HEK293 (cell line): ENCODE data around the gene CCAR1.

Experiments
- GLI2 ChIP-seq: fragments of 450-650 bp; formaldehyde crosslinking; IDR thresholded peaks from 2 replicates; pipeline ENCODE4; 2017; ENCODE audit warnings: missing biosample characterization, missing genetic modification characterization, low read depth, borderline replicate concordance
- RBAK ChIP-seq: fragments of 450-650 bp; formaldehyde crosslinking; IDR thresholded peaks from 2 replicates; pipeline ENCODE4 v1.5.1; 2016; ENCODE audit warnings: missing biosample characterization, missing genetic modification characterization
- ZBTB1 ChIP-seq: fragments of 450-650 bp; formaldehyde crosslinking; IDR thresholded peaks from 2 replicates; pipeline ENCODE4 v1.5.1; 2016; ENCODE audit warnings: missing biosample characterization, missing genetic modification characterization
- ZBTB21 ChIP-seq: fragments of 450-650 bp; formaldehyde crosslinking; IDR thresholded peaks from 2 replicates; pipeline ENCODE4 v1.5.1; 2017; ENCODE audit warnings: missing biosample characterization, missing genetic modification characterization
- ZBTB7A ChIP-seq: fragments of 450-650 bp; formaldehyde crosslinking; IDR thresholded peaks from 2 replicates; pipeline ENCODE4 v1.5.1; 2016; ENCODE audit warnings: low read depth, missing biosample characterization, missing genetic modification characterization
- ZBTB8A ChIP-seq: fragments of 450-650 bp; formaldehyde crosslinking; IDR thresholded peaks from 2 replicates; pipeline ENCODE4 v1.5.1; 2016; ENCODE audit warnings: missing biosample characterization, missing genetic modification characterization
- ZNF138 ChIP-seq: fragments of 450-650 bp; formaldehyde crosslinking; IDR thresholded peaks from 2 replicates; pipeline ENCODE4 v1.5.1; 2016; ENCODE audit warnings: missing biosample characterization, missing genetic modification characterization, borderline replicate concordance
- ZNF140 ChIP-seq: fragments of 450-650 bp; formaldehyde crosslinking; IDR thresholded peaks from 2 replicates; pipeline ENCODE4 v1.5.1; 2016; ENCODE audit warnings: missing biosample characterization, missing genetic modification characterization
- ZNF155 ChIP-seq: fragments of 450-650 bp; formaldehyde crosslinking; IDR thresholded peaks from 2 replicates; pipeline ENCODE4 v1.5.1; 2016; ENCODE audit warnings: missing biosample characterization, missing genetic modification characterization
- ZNF223 ChIP-seq: fragments of 450-650 bp; formaldehyde crosslinking; IDR thresholded peaks from 2 replicates; pipeline ENCODE4 v1.5.1; 2016; ENCODE audit warnings: missing biosample characterization, missing genetic modification characterization
- ZNF292 ChIP-seq: fragments of 450-650 bp; formaldehyde crosslinking; IDR thresholded peaks from 2 replicates; pipeline ENCODE4 v1.5.1; 2016; ENCODE audit warnings: low read depth, missing biosample characterization, missing genetic modification characterization, borderline replicate concordance
- ZNF341 ChIP-seq: fragments of 450-650 bp; formaldehyde crosslinking; IDR thresholded peaks from 2 replicates; pipeline ENCODE4; 2016; ENCODE audit warnings: low read depth, missing biosample characterization, missing genetic modification characterization
- ZNF366 ChIP-seq: fragments of 450-650 bp; formaldehyde crosslinking; conservative IDR thresholded peaks from 2 replicates; pipeline ENCODE4 v1.5.1; 2016; ENCODE audit warnings: missing biosample characterization, missing genetic modification characterization
- ZNF433 ChIP-seq: fragments of 450-650 bp; formaldehyde crosslinking; IDR thresholded peaks from 2 replicates; pipeline ENCODE4 v1.5.1; 2016; ENCODE audit warnings: missing biosample characterization, missing genetic modification characterization, low read depth
- ZNF501 ChIP-seq: fragments of 450-650 bp; formaldehyde crosslinking; IDR thresholded peaks from 2 replicates; pipeline ENCODE4 v1.5.1; 2016; ENCODE audit warnings: missing biosample characterization, missing genetic modification characterization
- ZNF510 ChIP-seq: fragments of 450-650 bp; formaldehyde crosslinking; IDR thresholded peaks from 2 replicates; pipeline ENCODE4 v1.5.1; 2018; ENCODE audit warnings: mild to moderate bottlenecking, missing genetic modification characterization, missing biosample characterization; ENCODE audit not compliant: insufficient replicate concordance
- ZNF514 ChIP-seq: fragments of 450-650 bp; formaldehyde crosslinking; IDR thresholded peaks from 2 replicates; pipeline ENCODE4 v1.5.1; 2016; ENCODE audit warnings: missing biosample characterization, missing genetic modification characterization
- ZNF530 ChIP-seq: fragments of 450-650 bp; formaldehyde crosslinking; IDR thresholded peaks from 2 replicates; pipeline ENCODE4 v1.5.1; 2016; ENCODE audit warnings: low read depth, missing biosample characterization, missing genetic modification characterization
- ZNF555 ChIP-seq: fragments of 450-650 bp; formaldehyde crosslinking; conservative IDR thresholded peaks from 2 replicates; pipeline ENCODE4 v1.5.1; 2017; ENCODE audit warnings: missing biosample characterization, mild to moderate bottlenecking, missing genetic modification characterization, inconsistent platforms
- ZNF558 ChIP-seq: fragments of 450-650 bp; formaldehyde crosslinking; IDR thresholded peaks from 2 replicates; pipeline ENCODE4 v1.5.1; 2016; ENCODE audit warnings: missing biosample characterization, missing genetic modification characterization
- ZNF623 ChIP-seq: fragments of 450-650 bp; formaldehyde crosslinking; IDR thresholded peaks from 2 replicates; pipeline ENCODE4 v1.5.1; 2016; ENCODE audit warnings: missing biosample characterization, missing genetic modification characterization
- ZNF654 ChIP-seq: fragments of 450-650 bp; formaldehyde crosslinking; IDR thresholded peaks from 2 replicates; pipeline ENCODE4 v1.5.1; 2016; ENCODE audit warnings: low read depth, missing biosample characterization, missing genetic modification characterization
- ZNF664 ChIP-seq: fragments of 450-650 bp; formaldehyde crosslinking; IDR thresholded peaks from 2 replicates; pipeline ENCODE4 v1.5.1; 2016; ENCODE audit warnings: missing biosample characterization, missing genetic modification characterization
- ZNF791 ChIP-seq: fragments of 450-650 bp; formaldehyde crosslinking; IDR thresholded peaks from 2 replicates; pipeline ENCODE4 v1.5.1; 2016; ENCODE audit warnings: missing biosample characterization, missing genetic modification characterization
- ZXDB ChIP-seq: fragments of 450-650 bp; formaldehyde crosslinking; IDR thresholded peaks from 2 replicates; pipeline ENCODE4 v1.5.1; 2016; ENCODE audit warnings: missing biosample characterization, missing genetic modification characterization
- TF ChIP-seq, protein P1 (sequence below): fragments of 450-650 bp; formaldehyde crosslinking; IDR thresholded peaks from 2 replicates; pipeline ENCODE4 v1.5.1; 2016; ENCODE audit warnings: missing biosample characterization, missing genetic modification characterization, borderline replicate concordance
- TF ChIP-seq, protein P2 (sequence below): fragments of 450-650 bp; formaldehyde crosslinking; conservative IDR thresholded peaks from 2 replicates; pipeline ENCODE4 v1.5.1; 2016; ENCODE audit warnings: low read depth, missing biosample characterization, missing genetic modification characterization
- TF ChIP-seq, protein P3 (sequence below): fragments of 450-650 bp; formaldehyde crosslinking; IDR thresholded peaks from 2 replicates; pipeline ENCODE4 v1.5.1; 2016; ENCODE audit warnings: missing biosample characterization, missing genetic modification characterization
- TF ChIP-seq, protein P4 (sequence below): fragments of 450-650 bp; formaldehyde crosslinking; IDR thresholded peaks from 2 replicates; pipeline ENCODE4 v1.5.1; 2016; ENCODE audit warnings: missing biosample characterization, missing genetic modification characterization
- TF ChIP-seq, protein P5 (sequence below): fragments of 450-650 bp; formaldehyde crosslinking; IDR thresholded peaks from 2 replicates; pipeline ENCODE4 v1.5.1; 2016; ENCODE audit warnings: missing biosample characterization, missing genetic modification characterization

CCAR1 gene

DNA sequence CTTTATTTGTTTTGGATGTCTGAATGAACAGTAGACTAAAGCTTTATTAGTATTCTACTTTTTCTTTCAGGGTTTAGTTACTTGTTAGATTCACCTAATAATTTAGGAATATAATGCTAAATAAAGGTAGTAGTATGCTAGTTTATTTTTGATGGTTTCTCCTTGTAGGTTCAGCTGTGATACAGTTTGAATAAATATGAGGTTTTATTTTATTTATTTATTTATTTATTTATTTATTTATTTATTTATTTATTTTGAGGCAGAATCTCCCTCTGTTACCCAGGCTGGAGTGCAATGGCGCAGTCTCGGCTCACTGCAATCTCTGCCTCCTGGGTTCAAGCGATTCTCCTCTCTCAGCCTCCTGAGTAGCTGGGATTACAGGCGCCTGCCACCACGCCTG lies 19.6 kb downstream of the CCAR1 start (continued):
- TF ChIP-seq ZNF791 (tag by site-specific recombination) = peak; percentile 83
- TF ChIP-seq ZNF510 = peak; percentile 93
- peak; percentile 79; the same call in 1 of the 2 replicates for TF ChIP-seq ZNF530 (tag by site-specific recombination)
- TF ChIP-seq ZBTB8A (tag by site-specific recombination) = peak; percentile 89
- peak; percentile 88 for TF ChIP-seq ZNF501
- peak; percentile 66 for TF ChIP-seq ZBTB21 (tag by site-specific recombination)
- TF ChIP-seq ZNF623 (tag by site-specific recombination) = peak; percentile 90
- TF ChIP-seq RBAK (tag by site-specific recombination) = 0 out of 2 replicates have a peak, but pooled peaks have one; percentile 17
- peak; percentile 51; the same call in 1 of the 2 replicates for TF ChIP-seq ZNF223 (tag by site-specific recombination)
- TF ChIP-seq ZNF292 (tag by site-specific recombination) = peak; percentile 76
- peak; percentile 87; the same call in 1 of the 2 replicates for TF ChIP-seq ZNF138 (tag by site-specific recombination)
- peak; percentile 97 for TF ChIP-seq ZNF140
- peak; percentile 56 for TF ChIP-seq ZNF654
- TF ChIP-seq ZNF555 (tag by site-specific recombination) = peak; percentile 98
- TF ChIP-seq ZBTB7A (tag by site-specific recombination) = 0 out of 2 replicates have a peak, but pooled peaks have one; percentile 18
- TF ChIP-seq, protein P1, sequence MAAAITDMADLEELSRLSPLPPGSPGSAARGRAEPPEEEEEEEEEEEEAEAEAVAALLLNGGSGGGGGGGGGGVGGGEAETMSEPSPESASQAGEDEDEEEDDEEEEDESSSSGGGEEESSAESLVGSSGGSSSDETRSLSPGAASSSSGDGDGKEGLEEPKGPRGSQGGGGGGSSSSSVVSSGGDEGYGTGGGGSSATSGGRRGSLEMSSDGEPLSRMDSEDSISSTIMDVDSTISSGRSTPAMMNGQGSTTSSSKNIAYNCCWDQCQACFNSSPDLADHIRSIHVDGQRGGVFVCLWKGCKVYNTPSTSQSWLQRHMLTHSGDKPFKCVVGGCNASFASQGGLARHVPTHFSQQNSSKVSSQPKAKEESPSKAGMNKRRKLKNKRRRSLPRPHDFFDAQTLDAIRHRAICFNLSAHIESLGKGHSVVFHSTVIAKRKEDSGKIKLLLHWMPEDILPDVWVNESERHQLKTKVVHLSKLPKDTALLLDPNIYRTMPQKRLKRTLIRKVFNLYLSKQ = peak; percentile 89; the same call in 1 of the 2 replicates
- peak; percentile 56 for TF ChIP-seq ZNF366
- TF ChIP-seq ZBTB1 (tag by site-specific recombination) = peak; percentile 76; the same call in 1 of the 2 replicates
- TF ChIP-seq ZXDB (tag by site-specific recombination) = peak; percentile 93
- TF ChIP-seq ZNF341 (tag by site-specific recombination) = 0 out of 2 replicates have a peak, but pooled peaks have one; percentile 30
- peak; percentile 83 for TF ChIP-seq ZNF664 (tag by site-specific recombination)
- TF ChIP-seq GLI2 (tag by site-specific recombination) = peak; percentile 42; the same call in 1 of the 2 replicates
- peak; percentile 96 for TF ChIP-seq ZNF433
- TF ChIP-seq, protein P2, sequence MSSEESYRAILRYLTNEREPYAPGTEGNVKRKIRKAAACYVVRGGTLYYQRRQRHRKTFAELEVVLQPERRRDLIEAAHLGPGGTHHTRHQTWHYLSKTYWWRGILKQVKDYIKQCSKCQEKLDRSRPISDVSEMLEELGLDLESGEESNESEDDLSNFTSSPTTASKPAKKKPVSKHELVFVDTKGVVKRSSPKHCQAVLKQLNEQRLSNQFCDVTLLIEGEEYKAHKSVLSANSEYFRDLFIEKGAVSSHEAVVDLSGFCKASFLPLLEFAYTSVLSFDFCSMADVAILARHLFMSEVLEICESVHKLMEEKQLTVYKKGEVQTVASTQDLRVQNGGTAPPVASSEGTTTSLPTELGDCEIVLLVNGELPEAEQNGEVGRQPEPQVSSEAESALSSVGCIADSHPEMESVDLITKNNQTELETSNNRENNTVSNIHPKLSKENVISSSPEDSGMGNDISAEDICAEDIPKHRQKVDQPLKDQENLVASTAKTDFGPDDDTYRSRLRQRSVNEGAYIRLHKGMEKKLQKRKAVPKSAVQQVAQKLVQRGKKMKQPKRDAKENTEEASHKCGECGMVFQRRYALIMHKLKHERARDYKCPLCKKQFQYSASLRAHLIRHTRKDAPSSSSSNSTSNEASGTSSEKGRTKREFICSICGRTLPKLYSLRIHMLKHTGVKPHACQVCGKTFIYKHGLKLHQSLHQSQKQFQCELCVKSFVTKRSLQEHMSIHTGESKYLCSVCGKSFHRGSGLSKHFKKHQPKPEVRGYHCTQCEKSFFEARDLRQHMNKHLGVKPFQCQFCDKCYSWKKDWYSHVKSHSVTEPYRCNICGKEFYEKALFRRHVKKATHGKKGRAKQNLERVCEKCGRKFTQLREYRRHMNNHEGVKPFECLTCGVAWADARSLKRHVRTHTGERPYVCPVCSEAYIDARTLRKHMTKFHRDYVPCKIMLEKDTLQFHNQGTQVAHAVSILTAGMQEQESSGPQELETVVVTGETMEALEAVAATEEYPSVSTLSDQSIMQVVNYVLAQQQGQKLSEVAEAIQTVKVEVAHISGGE = peak; percentile 89
- TF ChIP-seq ZNF558 (tag by site-specific recombination) = peak; percentile 88
- TF ChIP-seq, protein P3, sequence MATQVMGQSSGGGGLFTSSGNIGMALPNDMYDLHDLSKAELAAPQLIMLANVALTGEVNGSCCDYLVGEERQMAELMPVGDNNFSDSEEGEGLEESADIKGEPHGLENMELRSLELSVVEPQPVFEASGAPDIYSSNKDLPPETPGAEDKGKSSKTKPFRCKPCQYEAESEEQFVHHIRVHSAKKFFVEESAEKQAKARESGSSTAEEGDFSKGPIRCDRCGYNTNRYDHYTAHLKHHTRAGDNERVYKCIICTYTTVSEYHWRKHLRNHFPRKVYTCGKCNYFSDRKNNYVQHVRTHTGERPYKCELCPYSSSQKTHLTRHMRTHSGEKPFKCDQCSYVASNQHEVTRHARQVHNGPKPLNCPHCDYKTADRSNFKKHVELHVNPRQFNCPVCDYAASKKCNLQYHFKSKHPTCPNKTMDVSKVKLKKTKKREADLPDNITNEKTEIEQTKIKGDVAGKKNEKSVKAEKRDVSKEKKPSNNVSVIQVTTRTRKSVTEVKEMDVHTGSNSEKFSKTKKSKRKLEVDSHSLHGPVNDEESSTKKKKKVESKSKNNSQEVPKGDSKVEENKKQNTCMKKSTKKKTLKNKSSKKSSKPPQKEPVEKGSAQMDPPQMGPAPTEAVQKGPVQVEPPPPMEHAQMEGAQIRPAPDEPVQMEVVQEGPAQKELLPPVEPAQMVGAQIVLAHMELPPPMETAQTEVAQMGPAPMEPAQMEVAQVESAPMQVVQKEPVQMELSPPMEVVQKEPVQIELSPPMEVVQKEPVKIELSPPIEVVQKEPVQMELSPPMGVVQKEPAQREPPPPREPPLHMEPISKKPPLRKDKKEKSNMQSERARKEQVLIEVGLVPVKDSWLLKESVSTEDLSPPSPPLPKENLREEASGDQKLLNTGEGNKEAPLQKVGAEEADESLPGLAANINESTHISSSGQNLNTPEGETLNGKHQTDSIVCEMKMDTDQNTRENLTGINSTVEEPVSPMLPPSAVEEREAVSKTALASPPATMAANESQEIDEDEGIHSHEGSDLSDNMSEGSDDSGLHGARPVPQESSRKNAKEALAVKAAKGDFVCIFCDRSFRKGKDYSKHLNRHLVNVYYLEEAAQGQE = peak; percentile 85
- TF ChIP-seq, protein P4, sequence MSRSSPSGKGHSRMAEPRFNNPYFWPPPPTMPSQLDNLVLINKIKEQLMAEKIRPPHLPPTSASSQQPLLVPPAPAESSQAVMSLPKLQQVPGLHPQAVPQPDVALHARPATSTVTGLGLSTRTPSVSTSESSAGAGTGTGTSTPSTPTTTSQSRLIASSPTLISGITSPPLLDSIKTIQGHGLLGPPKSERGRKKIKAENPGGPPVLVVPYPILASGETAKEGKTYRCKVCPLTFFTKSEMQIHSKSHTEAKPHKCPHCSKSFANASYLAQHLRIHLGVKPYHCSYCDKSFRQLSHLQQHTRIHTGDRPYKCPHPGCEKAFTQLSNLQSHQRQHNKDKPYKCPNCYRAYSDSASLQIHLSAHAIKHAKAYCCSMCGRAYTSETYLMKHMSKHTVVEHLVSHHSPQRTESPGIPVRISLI = 0 out of 2 replicates have a peak, but pooled peaks have one; percentile 28
- TF ChIP-seq ZNF514 (tag by site-specific recombination) = 0 out of 2 replicates have a peak, but pooled peaks have one; percentile 73
- TF ChIP-seq, protein P5, sequence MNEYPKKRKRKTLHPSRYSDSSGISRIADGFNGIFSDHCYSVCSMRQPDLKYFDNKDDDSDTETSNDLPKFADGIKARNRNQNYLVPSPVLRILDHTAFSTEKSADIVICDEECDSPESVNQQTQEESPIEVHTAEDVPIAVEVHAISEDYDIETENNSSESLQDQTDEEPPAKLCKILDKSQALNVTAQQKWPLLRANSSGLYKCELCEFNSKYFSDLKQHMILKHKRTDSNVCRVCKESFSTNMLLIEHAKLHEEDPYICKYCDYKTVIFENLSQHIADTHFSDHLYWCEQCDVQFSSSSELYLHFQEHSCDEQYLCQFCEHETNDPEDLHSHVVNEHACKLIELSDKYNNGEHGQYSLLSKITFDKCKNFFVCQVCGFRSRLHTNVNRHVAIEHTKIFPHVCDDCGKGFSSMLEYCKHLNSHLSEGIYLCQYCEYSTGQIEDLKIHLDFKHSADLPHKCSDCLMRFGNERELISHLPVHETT = peak; percentile 70; the same call in 1 of the 2 replicates
- 0 out of 2 replicates have a peak, but pooled peaks have one; percentile 61 for TF ChIP-seq ZNF155
